ENCODE data around the gene TEDC1.
"Not testable (repeated sequence)": the region's sequence is repeated elsewhere in the genome, so short reads cannot be mapped to it uniquely, and the experiment has no call there.

The TEDC1 gene

DNA sequence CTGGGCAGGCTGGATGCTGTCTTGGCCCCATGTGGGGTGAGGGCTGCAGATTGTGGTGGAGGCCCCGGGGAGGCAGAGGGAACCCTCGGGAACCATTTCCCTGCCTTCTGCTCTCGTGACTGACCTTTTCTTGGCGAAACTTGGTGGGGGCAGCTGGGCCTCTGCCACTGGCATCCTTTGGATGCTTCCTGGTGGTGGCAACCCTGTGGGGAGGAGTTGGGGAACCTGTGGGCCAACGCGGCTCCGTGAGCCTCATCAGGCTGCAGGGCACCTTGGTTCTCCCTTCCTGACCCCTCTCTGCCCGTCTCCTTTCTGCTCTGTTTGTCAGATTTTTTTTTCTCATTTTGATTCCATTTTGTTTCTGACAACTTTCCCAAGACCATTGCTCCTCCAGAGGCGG is 49.8 kb downstream of the TEDC1 start:
- DNase-seq (ENCODE audit: low spot score): no peak

GRCh38 chr14:105541218-105541875 is 50.3 kb downstream of the TEDC1 start:
- no peak for DNase-seq (ENCODE audit: low spot score)

DNA sequence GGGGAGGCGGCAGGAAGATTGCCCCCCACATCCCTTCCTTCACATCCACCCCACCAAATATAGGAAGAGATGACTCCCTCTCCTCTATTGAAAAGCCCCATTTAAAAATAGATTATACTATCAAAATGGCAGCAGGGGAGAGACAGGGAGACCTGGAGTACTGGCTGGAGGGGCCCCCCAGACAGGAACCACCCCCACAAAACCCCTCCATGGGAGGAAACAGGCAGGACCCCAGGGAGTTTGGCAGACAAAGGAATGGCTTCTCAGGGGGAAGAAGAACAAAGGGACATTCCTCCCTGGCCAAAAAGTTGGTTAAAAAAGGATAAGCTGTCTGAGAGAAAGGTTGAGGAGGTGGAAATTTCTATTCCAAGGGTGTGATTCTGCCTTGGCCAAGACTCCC is 54.6 kb downstream of the TEDC1 start:
- DNase-seq (ENCODE audit: low spot score): not testable (repeated sequence)

DNA sequence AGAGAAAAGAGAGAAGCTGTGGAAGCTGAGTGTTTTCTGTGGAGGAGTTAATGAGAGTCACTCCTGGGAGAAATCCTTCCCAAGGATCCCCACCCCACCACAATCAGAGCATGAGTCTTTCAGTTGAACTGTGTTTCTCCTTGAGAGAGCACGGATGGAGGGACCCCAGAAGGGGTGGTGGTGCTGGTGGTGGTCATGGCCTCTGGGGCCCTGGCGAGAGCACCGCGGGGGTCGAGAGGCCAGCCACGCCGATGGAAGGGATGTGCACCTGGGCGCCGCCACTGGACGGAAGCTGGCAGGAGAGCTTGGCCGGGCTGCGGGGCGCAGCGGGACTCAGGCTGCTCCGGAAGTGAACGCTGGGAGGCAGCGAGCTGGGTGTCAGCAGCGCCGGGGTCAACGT is 55.4 kb downstream of the TEDC1 start:
- DNase-seq (ENCODE audit: low spot score): not testable (repeated sequence)

GRCh38 chr14:105547072-105547471 is 56.0 kb downstream of the TEDC1 start:
- not testable (repeated sequence) for DNase-seq (ENCODE audit: low spot score)

GRCh38 chr14:105547741-105548169 is 56.7 kb downstream of the TEDC1 start:
- no peak for DNase-seq (ENCODE audit: low spot score)

All from hematopoietic multipotent progenitor cell treated with erythropoietin and hydrocortisone succinate and interleukin-3 and kit ligand, for 17 days (in vitro differentiated cells).